DOHH2 (cell line): ENCODE measurements around the gene LILRB1.
"Not testable (repeated sequence)": the region's sequence is repeated elsewhere in the genome, so short reads cannot be mapped to it uniquely, and the experiment has no call there.

Source experiments
- EZH2phosphoT487 ChIP-seq: fragments of 200-600 bp; sonication (generic); IDR thresholded peaks from 2 replicates; pipeline ENCODE4 v1.6.1; 2017; ENCODE audit warnings: borderline replicate concordance, mild to moderate bottlenecking, antibody characterized with exemption, low read length, moderate library complexity, mixed read lengths
- TF ChIP-seq, protein P1 (sequence below): fragments of 200-600 bp; sonication (generic); IDR thresholded peaks from one replicate; pipeline ENCODE4 v1.5.1; 2014; ENCODE audit warnings: antibody characterized with exemption, mild to moderate bottlenecking, low read depth, low read length; ENCODE audit not compliant: poor library complexity, severe bottlenecking

- TF ChIP-seq, protein P1, sequence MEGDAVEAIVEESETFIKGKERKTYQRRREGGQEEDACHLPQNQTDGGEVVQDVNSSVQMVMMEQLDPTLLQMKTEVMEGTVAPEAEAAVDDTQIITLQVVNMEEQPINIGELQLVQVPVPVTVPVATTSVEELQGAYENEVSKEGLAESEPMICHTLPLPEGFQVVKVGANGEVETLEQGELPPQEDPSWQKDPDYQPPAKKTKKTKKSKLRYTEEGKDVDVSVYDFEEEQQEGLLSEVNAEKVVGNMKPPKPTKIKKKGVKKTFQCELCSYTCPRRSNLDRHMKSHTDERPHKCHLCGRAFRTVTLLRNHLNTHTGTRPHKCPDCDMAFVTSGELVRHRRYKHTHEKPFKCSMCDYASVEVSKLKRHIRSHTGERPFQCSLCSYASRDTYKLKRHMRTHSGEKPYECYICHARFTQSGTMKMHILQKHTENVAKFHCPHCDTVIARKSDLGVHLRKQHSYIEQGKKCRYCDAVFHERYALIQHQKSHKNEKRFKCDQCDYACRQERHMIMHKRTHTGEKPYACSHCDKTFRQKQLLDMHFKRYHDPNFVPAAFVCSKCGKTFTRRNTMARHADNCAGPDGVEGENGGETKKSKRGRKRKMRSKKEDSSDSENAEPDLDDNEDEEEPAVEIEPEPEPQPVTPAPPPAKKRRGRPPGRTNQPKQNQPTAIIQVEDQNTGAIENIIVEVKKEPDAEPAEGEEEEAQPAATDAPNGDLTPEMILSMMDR = not testable (repeated sequence)
- TF ChIP-seq EZH2phosphoT487 = not testable (repeated sequence)
These were observed 36.8 kb upstream of the LILRB1 start, which contains the start of gene LILRA1 for GRCh38 chr19:54593445-54593844.
